Skin epidermis (tissue), 12 donors: ENCODE data around the gene TIAM1.

Experiments used
- H3K27ac ChIP-seq, 21 experiments: fragments of 200-600 bp; sonication (generic) in 11 of 21; one replicate each; pipeline ENCODE4 v1.5.0; 2020; ENCODE audit warnings: mild to moderate bottlenecking in 3 of 21, inconsistent platforms in 2 of 21, moderate library complexity in 2 of 21
- H3K4me3 ChIP-seq, 7 experiments: fragments of 200-600 bp; sonication (generic) in 2 of 7; one replicate each; pipeline ENCODE4 v1.5.0; 2020; ENCODE audit warnings: inconsistent platforms in 2 of 7, mild to moderate bottlenecking in 2 of 7, moderate library complexity in 1 of 7

Gene TIAM1, protein sequence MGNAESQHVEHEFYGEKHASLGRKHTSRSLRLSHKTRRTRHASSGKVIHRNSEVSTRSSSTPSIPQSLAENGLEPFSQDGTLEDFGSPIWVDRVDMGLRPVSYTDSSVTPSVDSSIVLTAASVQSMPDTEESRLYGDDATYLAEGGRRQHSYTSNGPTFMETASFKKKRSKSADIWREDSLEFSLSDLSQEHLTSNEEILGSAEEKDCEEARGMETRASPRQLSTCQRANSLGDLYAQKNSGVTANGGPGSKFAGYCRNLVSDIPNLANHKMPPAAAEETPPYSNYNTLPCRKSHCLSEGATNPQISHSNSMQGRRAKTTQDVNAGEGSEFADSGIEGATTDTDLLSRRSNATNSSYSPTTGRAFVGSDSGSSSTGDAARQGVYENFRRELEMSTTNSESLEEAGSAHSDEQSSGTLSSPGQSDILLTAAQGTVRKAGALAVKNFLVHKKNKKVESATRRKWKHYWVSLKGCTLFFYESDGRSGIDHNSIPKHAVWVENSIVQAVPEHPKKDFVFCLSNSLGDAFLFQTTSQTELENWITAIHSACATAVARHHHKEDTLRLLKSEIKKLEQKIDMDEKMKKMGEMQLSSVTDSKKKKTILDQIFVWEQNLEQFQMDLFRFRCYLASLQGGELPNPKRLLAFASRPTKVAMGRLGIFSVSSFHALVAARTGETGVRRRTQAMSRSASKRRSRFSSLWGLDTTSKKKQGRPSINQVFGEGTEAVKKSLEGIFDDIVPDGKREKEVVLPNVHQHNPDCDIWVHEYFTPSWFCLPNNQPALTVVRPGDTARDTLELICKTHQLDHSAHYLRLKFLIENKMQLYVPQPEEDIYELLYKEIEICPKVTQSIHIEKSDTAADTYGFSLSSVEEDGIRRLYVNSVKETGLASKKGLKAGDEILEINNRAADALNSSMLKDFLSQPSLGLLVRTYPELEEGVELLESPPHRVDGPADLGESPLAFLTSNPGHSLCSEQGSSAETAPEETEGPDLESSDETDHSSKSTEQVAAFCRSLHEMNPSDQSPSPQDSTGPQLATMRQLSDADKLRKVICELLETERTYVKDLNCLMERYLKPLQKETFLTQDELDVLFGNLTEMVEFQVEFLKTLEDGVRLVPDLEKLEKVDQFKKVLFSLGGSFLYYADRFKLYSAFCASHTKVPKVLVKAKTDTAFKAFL (N-terminal part only)

DNA sequence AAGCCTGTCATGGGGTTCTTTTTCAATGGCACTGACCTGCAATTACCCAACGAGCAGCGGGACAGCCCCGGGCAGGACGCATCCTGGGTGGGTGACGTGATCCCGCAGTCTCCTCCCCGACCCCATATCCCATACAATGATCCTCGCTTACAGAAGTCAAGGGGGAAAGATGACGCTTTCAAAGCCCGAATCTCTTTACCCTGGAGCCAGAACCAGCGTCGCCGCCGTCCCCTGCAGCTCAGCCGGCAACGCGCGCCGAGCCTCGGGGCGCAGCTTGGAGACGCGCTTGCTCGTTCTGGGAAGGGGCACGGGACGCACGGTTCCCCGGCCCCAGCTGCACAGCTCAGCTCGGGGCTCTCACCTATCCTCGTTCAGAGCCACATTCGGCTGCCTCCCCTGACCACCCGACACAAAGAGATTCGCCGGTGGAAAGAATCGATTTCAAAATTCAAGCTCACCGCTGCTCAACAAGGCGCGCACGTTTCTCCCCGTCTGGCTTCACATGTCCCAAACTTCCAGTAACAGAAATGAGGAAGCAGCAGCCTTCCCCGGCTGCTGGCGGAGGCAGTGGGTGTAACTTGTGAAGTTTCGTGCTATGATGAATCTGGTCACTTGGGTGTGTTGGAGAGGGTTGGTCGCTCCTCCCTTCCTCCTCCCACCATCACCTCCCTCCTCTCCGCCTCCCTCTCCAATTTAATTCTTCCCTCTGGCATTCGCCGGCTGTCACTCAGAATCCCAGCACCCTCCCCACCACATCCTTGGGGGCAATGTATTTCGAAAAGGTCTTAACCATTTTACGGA, at the start of gene TIAM1:
Gene TIAM1, minus strand, starts transcription at position 582 of the 801 bp plus-strand sequence. CDS start 77,289 bp downstream, outside the sequence.
- Histone ChIP-seq H3K4me3 (peak within 1 kb of the TSS; percentile 43 to 64 (median 52)), H3K27ac (peak within 1 kb of the TSS; percentile 27 to 88 (median 81))

- H3K4me3 ChIP-seq, result no peak overlapping the region
- no peak overlapping the region for H3K27ac ChIP-seq
Measured at GRCh38 chr21:31387560-31388186, 43.6 kb upstream of the TIAM1 start.

DNA sequence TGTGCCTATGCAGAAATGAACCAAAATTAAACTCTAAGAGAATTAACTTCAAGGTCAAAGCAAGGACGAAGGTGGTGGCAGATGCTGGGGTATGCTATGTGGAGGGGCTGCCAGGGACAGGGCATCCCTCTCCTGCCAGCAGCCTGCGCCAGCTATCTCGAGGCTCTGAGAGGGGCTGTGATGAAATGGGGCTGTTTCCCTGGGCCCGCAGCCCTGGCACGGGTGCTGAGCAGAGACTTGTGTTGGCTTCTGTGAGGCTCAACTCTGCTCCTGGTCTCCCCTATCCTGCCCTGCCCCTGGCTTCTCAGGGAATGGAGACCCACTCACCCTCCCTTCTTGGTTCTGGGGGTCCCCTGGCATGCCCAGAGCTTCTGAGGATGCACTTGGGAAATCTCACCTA, 41.9 kb upstream of the TIAM1 start:
- Histone ChIP-seq H3K27ac (no peak overlapping the region), H3K4me3 (no peak overlapping the region)

- no peak overlapping the region for H3K27ac ChIP-seq
- H3K4me3 ChIP-seq, result no peak overlapping the region
Measured at GRCh38 chr21:31383770-31384169, 39.7 kb upstream of the TIAM1 start.

DNA sequence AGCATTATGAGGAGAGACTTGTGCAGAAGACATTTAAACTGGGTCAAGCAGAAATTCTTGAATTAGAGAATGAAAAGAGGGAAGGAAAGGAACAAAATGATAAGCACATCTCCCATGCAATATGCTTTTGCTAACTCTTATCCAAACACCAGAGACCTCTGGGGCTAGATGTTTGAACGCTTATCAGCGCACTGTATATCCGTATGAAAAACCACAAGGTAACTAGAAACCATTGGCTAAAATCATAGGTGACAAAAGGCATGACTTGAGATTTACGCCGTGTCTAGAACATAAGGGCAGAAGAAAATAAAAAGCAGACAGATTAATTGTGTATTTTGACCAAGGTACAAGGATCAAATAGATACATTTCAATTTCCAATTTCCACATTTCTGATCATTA, 38.0 kb upstream of the TIAM1 start:
- Histone ChIP-seq H3K4me3 (no peak overlapping the region), H3K27ac (no peak overlapping the region)

- H3K4me3 ChIP-seq, result no peak overlapping the region
- no peak overlapping the region for H3K27ac ChIP-seq
Measured at GRCh38 chr21:31376301-31376700, 32.2 kb upstream of the TIAM1 start.

DNA sequence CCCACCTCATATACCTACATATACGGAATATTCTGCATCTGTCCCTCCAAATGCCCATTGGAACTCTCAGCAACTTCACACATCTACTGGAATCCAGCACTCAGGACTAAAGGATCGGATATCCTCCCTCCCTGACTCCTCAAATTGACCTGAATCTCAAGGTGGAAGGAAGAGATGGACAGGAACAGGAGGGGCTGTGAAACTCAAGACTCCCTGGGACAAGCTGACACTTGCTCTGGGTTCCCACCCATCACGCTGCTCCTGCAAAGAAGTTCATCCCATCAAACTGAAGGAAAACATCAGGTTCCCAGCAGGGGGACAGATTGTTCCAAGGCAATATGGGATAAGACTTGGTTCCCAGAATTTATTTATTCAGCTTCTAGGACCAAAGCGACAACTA, 30.3 kb upstream of the TIAM1 start:
- Histone ChIP-seq H3K27ac (no peak overlapping the region), H3K4me3 (no peak overlapping the region)

GRCh38 chr21:31372471-31372765, 28.4 kb upstream of the TIAM1 start:
- Histone ChIP-seq H3K4me3 (no peak overlapping the region), H3K27ac (no peak overlapping the region)

GRCh38 chr21:31371715-31372470, 27.8 kb upstream of the TIAM1 start:
- H3K27ac ChIP-seq, result no peak overlapping the region

GRCh38 chr21:31370893-31371544, 27.0 kb upstream of the TIAM1 start:
- peak overlapping the region in 2 of 21 experiments; percentile 31 to 64 for H3K27ac ChIP-seq

More at GRCh38 chr21:31371715-31372470, 27.8 kb upstream of the TIAM1 start:
- no peak overlapping the region for H3K4me3 ChIP-seq

GRCh38 chr21:31370281-31370892, 26.3 kb upstream of the TIAM1 start:
- peak overlapping the region in 2 of 21 experiments; percentile 31 to 64 for H3K27ac ChIP-seq
- H3K4me3 ChIP-seq, result no peak overlapping the region

More at GRCh38 chr21:31370893-31371544, 27.0 kb upstream of the TIAM1 start:
- no peak overlapping the region for H3K4me3 ChIP-seq

DNA sequence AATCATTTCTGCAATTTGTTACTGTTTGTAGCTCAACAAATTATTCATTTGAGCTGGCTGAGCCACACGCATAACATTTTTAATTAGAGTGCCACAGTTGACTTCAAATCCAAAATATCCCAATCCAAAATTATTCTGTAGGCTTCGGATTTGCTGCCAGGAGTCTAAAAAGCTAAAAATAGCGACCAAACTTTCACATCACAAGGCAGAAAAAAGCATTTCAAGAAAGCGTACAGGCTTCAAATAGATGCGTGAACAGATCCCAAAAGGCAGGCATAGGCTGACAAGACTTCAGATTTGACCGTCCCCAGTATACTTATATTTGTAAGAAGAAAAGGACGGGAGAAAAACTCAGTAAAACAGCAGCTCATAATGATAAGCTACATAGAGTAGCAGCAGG, 24.3 kb upstream of the TIAM1 start:
- Histone ChIP-seq H3K4me3 (no peak overlapping the region), H3K27ac (no peak overlapping the region)

GRCh38 chr21:31367801-31368200, 23.7 kb upstream of the TIAM1 start:
- H3K27ac ChIP-seq, result no peak overlapping the region
- no peak overlapping the region for H3K4me3 ChIP-seq

DNA sequence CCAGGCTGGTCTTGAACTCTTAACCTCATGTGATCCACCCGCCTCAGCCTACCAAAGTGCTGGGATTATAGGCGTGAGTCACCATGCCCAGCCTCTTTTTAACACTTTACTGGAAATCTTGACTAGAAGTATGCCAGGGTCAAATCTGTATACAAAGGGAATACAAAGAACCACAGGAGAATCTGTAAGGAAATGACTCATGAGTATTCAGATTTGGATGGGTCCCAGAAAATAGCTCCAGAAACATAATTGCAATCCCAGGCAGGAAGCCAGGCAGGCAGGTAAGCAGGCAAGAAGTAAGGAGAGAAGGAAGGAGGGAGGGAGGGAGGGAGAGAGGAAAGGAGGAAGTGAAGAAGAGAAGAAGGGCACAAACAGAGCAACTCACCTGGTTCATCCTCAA, 22.8 kb upstream of the TIAM1 start:
- no peak overlapping the region for H3K27ac ChIP-seq
- no peak overlapping the region for H3K4me3 ChIP-seq

DNA sequence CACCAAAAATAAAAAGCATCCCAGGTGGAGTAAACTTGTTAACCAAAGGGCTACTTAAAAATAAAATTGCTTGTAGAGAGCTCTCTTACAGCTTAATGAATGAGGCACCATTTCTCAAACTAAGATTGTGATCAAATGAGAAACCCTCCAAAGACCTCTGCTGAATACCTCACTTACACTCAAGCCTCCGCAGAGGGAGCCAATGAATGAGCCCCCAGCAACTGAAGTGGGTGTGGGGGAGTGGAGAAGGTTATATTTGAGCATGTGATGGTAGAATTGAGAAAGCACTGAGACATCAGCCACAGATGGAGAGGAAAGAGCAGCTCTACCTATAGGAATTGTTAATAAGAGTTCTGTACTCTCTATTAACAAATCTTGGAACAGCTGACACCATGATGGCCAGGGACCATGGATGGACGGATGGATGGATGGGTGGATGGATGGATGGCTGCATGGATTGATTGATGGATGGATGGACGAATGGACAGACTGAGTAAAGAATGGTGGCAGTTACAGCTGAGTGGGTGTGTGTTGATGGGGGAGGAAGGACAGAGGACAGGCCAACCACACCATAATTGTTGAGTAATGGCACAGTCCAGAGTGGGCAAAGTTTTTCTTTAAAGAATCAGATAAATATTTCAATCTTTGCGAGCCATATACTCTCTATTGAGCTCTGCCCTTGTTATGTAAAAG, 20.3 kb upstream of the TIAM1 start:
- Histone ChIP-seq H3K4me3 (no peak overlapping the region), H3K27ac (peak overlapping the region in 1 of 21 experiments; percentile 5)

GRCh38 chr21:31363720-31364119, 19.7 kb upstream of the TIAM1 start:
- H3K27ac ChIP-seq, result peak overlapping the region in 1 of 21 experiments; percentile 5
- H3K4me3 ChIP-seq, result no peak overlapping the region

DNA sequence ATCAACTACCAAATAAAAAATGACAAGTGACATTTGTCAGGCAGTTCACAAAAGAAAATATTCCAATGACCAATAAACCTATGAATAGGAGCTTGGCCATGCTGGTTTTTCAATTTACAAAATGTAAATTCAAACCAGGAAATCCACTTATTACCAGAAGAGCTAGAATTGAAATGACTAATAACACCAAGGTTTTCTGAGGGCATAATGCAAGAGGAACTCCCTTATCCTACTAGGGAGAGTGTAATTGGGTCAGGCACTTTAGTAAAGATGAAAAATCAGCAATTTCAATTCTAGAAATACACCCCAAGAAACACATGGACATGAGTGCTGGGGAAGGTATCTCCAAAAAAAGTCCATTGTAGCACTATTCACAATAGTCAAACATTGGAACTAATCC, 16.7 kb upstream of the TIAM1 start:
- no peak overlapping the region for H3K27ac ChIP-seq
- no peak overlapping the region for H3K4me3 ChIP-seq
